Measurements from ENCODE around the gene TAF1C.

DNA sequence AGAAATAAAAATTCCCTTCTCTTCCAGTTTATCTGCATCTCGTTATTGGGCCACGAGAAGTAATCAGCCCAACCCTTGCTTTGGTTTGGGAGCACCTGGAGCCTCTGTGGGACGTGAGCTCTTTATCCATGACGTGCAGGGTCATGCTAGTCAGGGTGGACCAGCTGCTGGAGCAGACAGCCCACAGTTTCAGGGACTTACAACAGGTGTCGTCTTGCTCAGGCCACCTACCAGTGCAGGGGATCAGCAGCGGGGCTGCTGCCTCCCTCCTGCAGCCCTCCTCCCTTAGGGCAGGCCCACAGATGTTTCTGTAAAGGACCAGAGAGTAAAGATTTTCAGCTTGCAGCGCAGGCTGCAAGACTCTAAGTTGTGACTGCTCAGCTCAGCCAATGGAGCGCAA lies 21.0 kb upstream of the TAF1C start:
- TF ChIP-seq, protein P1, sequence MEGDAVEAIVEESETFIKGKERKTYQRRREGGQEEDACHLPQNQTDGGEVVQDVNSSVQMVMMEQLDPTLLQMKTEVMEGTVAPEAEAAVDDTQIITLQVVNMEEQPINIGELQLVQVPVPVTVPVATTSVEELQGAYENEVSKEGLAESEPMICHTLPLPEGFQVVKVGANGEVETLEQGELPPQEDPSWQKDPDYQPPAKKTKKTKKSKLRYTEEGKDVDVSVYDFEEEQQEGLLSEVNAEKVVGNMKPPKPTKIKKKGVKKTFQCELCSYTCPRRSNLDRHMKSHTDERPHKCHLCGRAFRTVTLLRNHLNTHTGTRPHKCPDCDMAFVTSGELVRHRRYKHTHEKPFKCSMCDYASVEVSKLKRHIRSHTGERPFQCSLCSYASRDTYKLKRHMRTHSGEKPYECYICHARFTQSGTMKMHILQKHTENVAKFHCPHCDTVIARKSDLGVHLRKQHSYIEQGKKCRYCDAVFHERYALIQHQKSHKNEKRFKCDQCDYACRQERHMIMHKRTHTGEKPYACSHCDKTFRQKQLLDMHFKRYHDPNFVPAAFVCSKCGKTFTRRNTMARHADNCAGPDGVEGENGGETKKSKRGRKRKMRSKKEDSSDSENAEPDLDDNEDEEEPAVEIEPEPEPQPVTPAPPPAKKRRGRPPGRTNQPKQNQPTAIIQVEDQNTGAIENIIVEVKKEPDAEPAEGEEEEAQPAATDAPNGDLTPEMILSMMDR (IDR thresholded peaks at IDR 0.05): no peak
- TF ChIP-seq POLR2A (IDR thresholded peaks at IDR 0.05): no peak
